H9 (cell line): ENCODE measurements around the gene ST6GALNAC2. TPM values are rescaled to one million over a fixed set of nuclear protein-coding genes. Genes with fewer than 3 reads are reported as not detected.

ENCODE experiments used
- DNase-seq: peaks from one replicate; pipeline ENCODE4 v3.0.0-alpha.2; 2017
- H2AFZ ChIP-seq: one replicate; pipeline ENCODE4 v1.6.1; 2013; ENCODE audit warnings: mild to moderate bottlenecking, low read length, control low read depth, moderate library complexity
- H2AK5ac ChIP-seq: 2 replicates; pipeline ENCODE4 v1.6.1; 2013; ENCODE audit warnings: low read length, control low read depth, mixed read lengths; ENCODE audit not compliant: insufficient read length
- H2BK120ac ChIP-seq: one replicate; pipeline ENCODE4 v1.6.1; 2013; ENCODE audit warnings: low read depth, mild to moderate bottlenecking, low read length, control low read depth, inconsistent platforms; ENCODE audit not compliant: poor library complexity, severe bottlenecking
- H2BK12ac ChIP-seq: 2 replicates; pipeline ENCODE4 v1.6.1; 2013; ENCODE audit warnings: low read length, control low read depth, mixed read lengths, low read depth; ENCODE audit not compliant: insufficient read length
- H2BK15ac ChIP-seq: 2 replicates; pipeline ENCODE4 v1.6.1; 2013; ENCODE audit warnings: low read depth, low read length, control low read depth
- H2BK20ac ChIP-seq: one replicate; pipeline ENCODE4 v1.6.1; 2013; ENCODE audit warnings: low read depth, mild to moderate bottlenecking, low read length, control low read depth, inconsistent platforms; ENCODE audit not compliant: poor library complexity, severe bottlenecking
- H2BK5ac ChIP-seq: 2 replicates; pipeline ENCODE4 v1.6.1; 2013; ENCODE audit warnings: low read length, control low read depth, mixed read lengths; ENCODE audit not compliant: insufficient read length
- H3K14ac ChIP-seq: 2 replicates; pipeline ENCODE4 v1.6.1; 2013; ENCODE audit warnings: low read length, control low read depth; ENCODE audit not compliant: insufficient read depth
- H3K18ac ChIP-seq: 2 replicates; pipeline ENCODE4 v1.6.1; 2013; ENCODE audit warnings: low read depth, mild to moderate bottlenecking, mixed read lengths, low read length, control low read depth; ENCODE audit not compliant: insufficient read length
- H3K23ac ChIP-seq: 2 replicates; pipeline ENCODE4 v1.6.1; 2013; ENCODE audit warnings: low read length, control low read depth, mixed read lengths, low read depth; ENCODE audit not compliant: insufficient read length
- H3K23me2 ChIP-seq: 2 replicates; pipeline ENCODE4 v1.6.1; 2013; ENCODE audit warnings: low read depth, mild to moderate bottlenecking, mixed read lengths, low read length, control low read depth; ENCODE audit not compliant: insufficient read length, poor library complexity, severe bottlenecking
- H3K27ac ChIP-seq: 2 replicates; pipeline ENCODE4 v1.5.1; 2013; ENCODE audit warnings: low read length, control low read depth, mixed read lengths, low read depth; ENCODE audit not compliant: insufficient read length
- H3K27me3 ChIP-seq: 2 replicates; pipeline ENCODE4 v1.6.1; 2013; ENCODE audit warnings: low read length, control low read depth, inconsistent platforms; ENCODE audit not compliant: insufficient read depth
- H3K4ac ChIP-seq: 2 replicates; pipeline ENCODE4 v1.6.1; 2013; ENCODE audit warnings: low read depth, mild to moderate bottlenecking, control low read depth, inconsistent platforms, low read length, moderate library complexity
- H3K4me1 ChIP-seq: 2 replicates; pipeline ENCODE4 v1.6.1; 2013; ENCODE audit warnings: low read length, control low read depth, inconsistent platforms; ENCODE audit not compliant: insufficient read depth
- H3K4me2 ChIP-seq: 2 replicates; pipeline ENCODE4 v1.6.1; 2013; ENCODE audit warnings: low read length, control low read depth, mixed read lengths; ENCODE audit not compliant: insufficient read length, insufficient read depth
- H3K56ac ChIP-seq: 2 replicates; pipeline ENCODE4 v1.6.1; 2013; ENCODE audit warnings: low read depth, mild to moderate bottlenecking, mixed read lengths, low read length, control low read depth; ENCODE audit not compliant: insufficient read length
- H3K79me1 ChIP-seq: 2 replicates; pipeline ENCODE4 v1.6.1; 2013; ENCODE audit warnings: low read depth, mild to moderate bottlenecking, moderate library complexity, low read length, control low read depth, inconsistent platforms; ENCODE audit not compliant: insufficient read depth, poor library complexity, severe bottlenecking
- H3K79me2 ChIP-seq: 2 replicates; pipeline ENCODE4 v1.6.1; 2013; ENCODE audit warnings: low read length, control low read depth, inconsistent platforms; ENCODE audit not compliant: insufficient read depth
- H3K9ac ChIP-seq: 2 replicates; pipeline ENCODE4 v1.6.1; 2013; ENCODE audit warnings: low read length, control low read depth, mixed read lengths; ENCODE audit not compliant: insufficient read length; ENCODE audit errors: extremely low read depth
- H3K9me3 ChIP-seq: one replicate; pipeline ENCODE4 v1.6.1; 2013; ENCODE audit warnings: low read depth, low read length, inconsistent platforms; ENCODE audit not compliant: control insufficient read depth
- H3T11ph ChIP-seq: one replicate; pipeline ENCODE4 v1.6.1; 2013; ENCODE audit warnings: mild to moderate bottlenecking, low read length, control low read depth, inconsistent platforms
- H4K20me1 ChIP-seq: one replicate; pipeline ENCODE4 v1.6.1; 2013; ENCODE audit not compliant: control insufficient read depth, insufficient read length, insufficient read depth
- H4K5ac ChIP-seq: 2 replicates; pipeline ENCODE4 v1.6.1; 2013; ENCODE audit warnings: low read depth, mild to moderate bottlenecking, mixed read lengths, low read length, control low read depth; ENCODE audit not compliant: insufficient read length
- H4K8ac ChIP-seq: replicated peaks from 2 replicates; pipeline ENCODE4 v1.6.1; 2013; ENCODE audit warnings: low read length, control low read depth, mixed read lengths, low read depth; ENCODE audit not compliant: insufficient read length
- H4K91ac ChIP-seq: 2 replicates; pipeline ENCODE4 v1.6.1; 2013; ENCODE audit warnings: low read depth, mild to moderate bottlenecking, moderate library complexity, mixed read lengths, low read length, control low read depth; ENCODE audit not compliant: insufficient read length
- H3K27ac Mint-ChIP-seq, 3 experiments: 2 replicates in 2 of 3; 3 replicates in 1 of 3; pipeline ENCODE4 v1.8.0; 2020 to 2021; ENCODE audit warnings: mixed read lengths in 3 of 3, mild to moderate bottlenecking in 1 of 3, moderate library complexity in 1 of 3
- H3K27me3 Mint-ChIP-seq: 2 replicates; pipeline ENCODE4 v1.8.0; 2021; ENCODE audit warnings: low read depth, mild to moderate bottlenecking, moderate library complexity, mixed read lengths
- H3K36me3 Mint-ChIP-seq, 3 experiments: 2 replicates in 2 of 3; 3 replicates in 1 of 3; pipeline ENCODE4 v1.8.0; 2020 to 2021; ENCODE audit warnings: low read depth in 3 of 3, mixed read lengths in 3 of 3; ENCODE audit not compliant: insufficient read depth in 1 of 3
- H3K4me1 Mint-ChIP-seq, 2 experiments: 2 replicates each; pipeline ENCODE4 v1.8.0; 2020; ENCODE audit warnings: mixed read lengths in 2 of 2
- H3K4me3 Mint-ChIP-seq, 2 experiments: 2 replicates in 1 of 2; 3 replicates in 1 of 2; pipeline ENCODE4 v1.8.0; 2020 to 2021; ENCODE audit warnings: mild to moderate bottlenecking in 2 of 2, mixed read lengths in 2 of 2, moderate library complexity in 1 of 2
- H3K9me3 Mint-ChIP-seq, 2 experiments: 2 replicates in 1 of 2; 3 replicates in 1 of 2; pipeline ENCODE4 v1.8.0; 2020; ENCODE audit warnings: mild to moderate bottlenecking in 2 of 2, mixed read lengths in 2 of 2, moderate library complexity in 1 of 2
- CTCF ChIP-seq: fragments of 200-600 bp; sonication (generic); conservative IDR thresholded peaks from 3 replicates; pipeline ENCODE4 v1.8.0; 2021; ENCODE audit warnings: antibody characterized with exemption, mild to moderate bottlenecking
- WGBS: extraction: QIAGEN DNeasy Blood & Tissue Kit; methylation state at CpG from one replicate; pipeline ENCODE4 v1.1.7; 2013; ENCODE audit warnings: missing lambda C conversion rate, low lambda C conversion rate, mixed read lengths; ENCODE audit not compliant: insufficient read length; ENCODE audit errors: extremely low coverage; 5-methylcytosine and 5-hydroxymethylcytosine counted together
- total RNA-seq: library from RNA; stranded (reverse); gene quantifications from 2 replicates; pipeline ENCODE4 v1.2.1, GENCODE V29; 2021

ST6GALNAC2 gene
- total RNA-seq, 1 experiment from 2014 or later, result 0.46 TPM

GRCh38 chr17:76566613-76566943 lies 19.1 kb downstream of the ST6GALNAC2 start:
- H3K27ac ChIP-seq, result no peak overlapping the region
- no peaks in the 10 kb centered on the region for H3K9me3 ChIP-seq
- H3K79me1 ChIP-seq, result no peaks in the 10 kb centered on the region
- H2AFZ ChIP-seq, result no peak overlapping the region
- WGBS, result no CpG with 5 or more reads among the region's 3 CpGs
- H3K14ac ChIP-seq, result no peak overlapping the region
- no peak overlapping the region for H3K23ac ChIP-seq
- peak; percentile 33 for DNase-seq
- H3K56ac ChIP-seq, result no peak overlapping the region
- no peaks in the 10 kb centered on the region for H3K27me3 ChIP-seq
- H2BK120ac ChIP-seq, result no peak overlapping the region
- H2AK5ac ChIP-seq, result no peak overlapping the region
- H4K20me1 ChIP-seq, result no peaks in the 10 kb centered on the region
- peaks cover 23 to 52% (median 33%) of the 10 kb centered on the region in 3 experiments; a peak in 6 of 7 replicates for H3K36me3 Mint-ChIP-seq
- H3K79me2 ChIP-seq, result peaks cover 4% of the 10 kb centered on the region; the same call in 1 of the 2 replicates
- no peaks in the 10 kb centered on the region for H3K9me3 Mint-ChIP-seq
- H4K8ac ChIP-seq, result no peak overlapping the region
- peak overlapping the region in 2 of 3 experiments; percentile 87; a peak in 3 of 7 replicates for H3K27ac Mint-ChIP-seq
- H3K18ac ChIP-seq, result no peak overlapping the region
- no peak overlapping the region for H2BK12ac ChIP-seq
- no peak overlapping the region for H2BK15ac ChIP-seq
- H3K4me1 ChIP-seq, result no peaks in the 10 kb centered on the region; the same call in 1 of the 2 replicates
- H3K23me2 ChIP-seq, result no peaks in the 10 kb centered on the region
- no peaks in the 10 kb centered on the region for H3K27me3 Mint-ChIP-seq
- H4K91ac ChIP-seq, result no peak overlapping the region
- H3K4me2 ChIP-seq, result no peak overlapping the region
- TF ChIP-seq CTCF, result no peak
- H4K5ac ChIP-seq, result no peak overlapping the region
- H3K4ac ChIP-seq, result no peak overlapping the region
- H3K4me3 Mint-ChIP-seq, result no peak overlapping the region
- H3K9ac ChIP-seq, result no peak overlapping the region
- no peak overlapping the region for H3T11ph ChIP-seq
- H2BK5ac ChIP-seq, result no peak overlapping the region
- peaks cover 40 to 46% of the 10 kb centered on the region in 2 experiments for H3K4me1 Mint-ChIP-seq
- no peak overlapping the region for H2BK20ac ChIP-seq
